HG03159 (cell line): ENCODE data around the gene SNX4.

Source experiments
- ATAC-seq: cut with Tn5 transposase; IDR thresholded peaks from one replicate; pipeline ENCODE4 v1.9.1; 2021; ENCODE audit warnings: mild to moderate bottlenecking, moderate library complexity; ENCODE audit not compliant: unreplicated experiment

The SNX4 gene

DNA sequence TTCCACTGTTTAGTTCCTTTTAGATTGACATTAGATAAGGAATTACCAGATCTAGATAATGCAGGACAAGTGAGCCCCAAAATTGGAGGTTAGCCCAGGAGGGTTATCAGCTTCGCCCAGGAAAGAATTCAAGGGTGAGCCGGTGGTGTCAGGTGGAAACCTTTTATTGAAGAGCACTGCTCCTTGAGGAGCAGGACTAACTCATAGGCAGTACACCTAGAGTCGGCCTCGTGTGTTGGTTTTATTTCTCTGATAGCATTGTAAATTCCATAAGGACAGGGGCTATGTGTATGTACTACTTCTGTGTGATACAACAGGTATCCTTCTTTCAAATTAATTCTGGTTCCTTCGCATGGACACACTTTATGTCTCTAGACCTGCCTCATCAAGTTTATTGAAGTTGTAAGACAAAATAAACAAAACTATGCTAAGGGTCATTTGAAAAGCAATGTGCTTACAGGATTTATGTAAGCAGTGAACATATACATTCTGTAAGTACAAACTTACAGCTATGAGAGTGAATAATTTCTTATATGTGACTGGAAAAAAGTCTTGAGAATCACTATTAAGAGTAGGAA is 57.2 kb downstream of the SNX4 start:
- ATAC-seq: no peak

DNA sequence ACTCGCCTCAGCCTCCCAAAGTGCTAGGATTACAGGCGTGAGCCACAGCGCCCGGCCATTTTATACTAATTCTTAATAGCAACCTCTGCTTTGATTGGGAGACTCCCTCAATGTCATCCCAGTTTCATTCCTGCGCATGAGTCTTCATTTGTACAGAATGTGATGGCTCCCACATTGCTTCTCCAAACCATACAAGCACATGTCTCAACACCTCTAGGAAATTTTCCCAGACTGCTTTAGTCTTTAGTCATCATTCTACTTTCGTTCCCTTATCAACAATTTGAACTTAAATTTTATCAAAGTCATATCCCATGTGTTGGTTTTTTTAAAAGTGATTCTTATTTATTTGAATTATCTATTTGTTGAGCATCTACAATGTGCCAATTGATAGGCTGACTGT is 58.1 kb downstream of the SNX4 start:
- no peak for ATAC-seq

DNA sequence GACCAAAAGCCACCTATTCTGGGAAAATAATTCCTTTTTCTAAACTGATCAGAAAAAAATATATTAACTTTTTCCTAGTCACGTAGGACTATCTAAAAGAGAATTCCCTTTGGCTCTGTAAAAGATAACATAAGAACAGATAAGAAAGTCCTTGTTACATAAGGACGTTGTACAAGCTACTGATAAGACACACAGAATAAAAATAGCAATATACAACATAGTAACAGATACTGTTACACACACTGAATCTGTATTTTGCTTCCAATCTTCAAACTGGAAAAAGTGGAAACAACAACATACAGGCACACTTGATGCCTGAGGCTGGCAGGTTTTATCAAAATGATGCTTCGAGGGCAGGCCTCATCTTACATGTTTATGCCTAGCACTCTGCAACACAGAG is 59.8 kb downstream of the SNX4 start:
- no peak for ATAC-seq

DNA sequence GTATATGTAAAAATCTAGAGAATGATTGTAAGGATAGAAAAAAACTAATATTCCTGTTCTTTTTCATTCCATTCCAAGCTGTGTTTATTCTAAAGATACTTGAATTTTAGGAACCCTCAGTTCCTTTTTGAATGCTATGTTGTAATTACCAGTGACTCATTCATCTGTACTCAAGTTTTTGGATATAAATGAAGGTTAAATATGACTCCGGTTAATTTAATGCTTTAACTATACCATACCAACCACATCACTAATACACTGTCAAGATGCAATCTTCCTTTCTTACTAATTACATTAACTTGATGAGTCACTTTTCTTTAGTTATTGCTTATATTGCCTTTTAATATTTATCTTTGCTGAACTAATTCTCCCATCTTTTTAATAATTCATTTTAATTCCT is 76.1 kb downstream of the SNX4 start:
- no peak for ATAC-seq

DNA sequence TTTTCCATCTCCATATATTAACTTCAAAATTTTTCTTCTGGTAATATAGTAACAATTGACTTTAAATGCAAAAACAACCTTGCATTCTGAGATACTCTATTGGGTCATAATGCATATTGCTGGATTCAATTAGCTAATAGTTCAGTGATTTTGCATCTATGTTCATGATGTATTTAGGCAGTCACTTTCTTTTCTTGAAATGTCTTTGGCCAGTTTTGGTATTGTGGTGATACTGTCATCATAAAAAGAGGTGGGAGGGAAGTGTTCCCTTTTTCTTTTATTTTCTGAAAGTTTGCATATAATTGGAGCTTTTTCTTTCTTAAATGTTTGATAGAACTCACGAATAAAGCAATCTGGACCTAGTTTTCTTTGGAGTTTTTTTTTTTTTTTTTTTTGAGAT is 77.5 kb downstream of the SNX4 start:
- no peak for ATAC-seq

DNA sequence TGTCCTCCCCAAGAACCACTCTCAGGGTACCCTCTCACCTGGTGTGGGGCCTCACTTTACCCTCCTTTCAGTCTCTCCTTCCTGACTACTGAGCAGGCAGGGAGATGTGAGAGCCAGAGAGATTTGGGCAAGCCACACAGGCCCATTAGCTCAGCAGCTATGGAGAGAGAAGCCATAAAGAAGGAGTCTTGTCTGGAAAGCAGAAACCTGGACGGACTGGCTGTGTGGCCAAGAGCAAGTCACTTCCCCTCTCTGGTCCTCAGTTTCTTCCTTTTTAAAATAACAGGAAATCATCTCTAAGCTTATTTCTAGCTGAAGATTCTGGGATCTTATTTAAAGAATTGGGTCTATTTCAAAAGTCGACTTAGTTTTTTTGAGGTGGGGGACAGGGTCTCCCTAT is 79.0 kb downstream of the SNX4 start:
- ATAC-seq: no peak

DNA sequence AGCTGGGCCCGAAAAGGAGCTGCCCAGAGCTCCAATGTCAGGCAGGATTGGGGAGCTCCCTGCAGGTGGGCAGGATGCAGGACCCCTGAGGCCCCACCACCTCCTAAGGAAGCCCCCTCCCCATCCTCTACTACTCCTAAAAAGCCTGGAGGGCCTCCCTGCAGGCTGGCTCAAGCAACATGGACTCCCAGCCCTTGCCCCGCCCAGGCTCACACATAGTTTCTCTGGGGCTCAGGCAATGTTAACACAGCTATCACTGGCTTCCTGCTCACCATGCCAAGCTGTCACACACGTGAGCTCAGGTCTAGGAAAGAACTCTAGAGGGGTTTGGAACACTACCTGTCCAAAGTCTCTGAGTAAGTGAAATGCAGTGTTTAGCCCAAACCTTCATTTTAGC is 79.4 kb downstream of the SNX4 start:
- ATAC-seq: no peak

DNA sequence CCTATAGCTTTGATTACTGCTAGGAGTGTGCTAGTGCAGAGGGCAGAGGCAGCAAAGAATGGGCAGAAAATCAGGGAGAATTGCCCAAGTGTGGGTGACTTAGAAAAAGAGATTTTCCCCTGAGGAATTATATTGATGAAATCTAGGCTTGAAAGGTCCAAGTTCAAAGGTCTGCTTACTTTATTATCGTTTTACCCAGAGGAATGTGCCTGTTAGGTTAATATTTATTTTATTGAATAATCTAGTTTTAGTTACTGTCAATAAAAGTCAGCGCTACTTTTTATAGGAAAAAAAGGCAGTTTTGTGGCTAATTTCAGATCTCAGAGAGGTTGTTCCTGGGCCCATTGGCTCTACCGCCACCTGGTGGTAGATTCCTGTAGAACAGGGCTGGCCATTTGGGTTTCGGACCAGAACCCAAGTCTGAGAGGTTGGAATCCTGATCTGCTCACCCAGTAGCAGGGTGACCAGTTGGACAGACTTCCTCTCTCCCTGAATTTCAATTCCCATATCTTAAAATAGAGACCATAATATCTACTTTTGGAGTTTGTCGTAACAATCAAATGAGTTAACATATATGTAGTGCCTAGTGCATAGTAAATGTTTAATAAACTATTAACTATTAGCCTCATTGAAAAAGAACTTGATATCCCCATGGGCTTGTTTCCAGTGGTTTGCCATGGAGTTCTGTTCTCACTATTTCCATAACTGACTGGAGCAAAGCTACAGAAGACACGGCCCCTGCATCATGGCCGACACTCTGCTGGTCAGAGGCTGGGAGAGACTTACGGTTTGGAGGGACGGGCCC is 82.2 kb downstream of the SNX4 start:
- ATAC-seq: no peak

DNA sequence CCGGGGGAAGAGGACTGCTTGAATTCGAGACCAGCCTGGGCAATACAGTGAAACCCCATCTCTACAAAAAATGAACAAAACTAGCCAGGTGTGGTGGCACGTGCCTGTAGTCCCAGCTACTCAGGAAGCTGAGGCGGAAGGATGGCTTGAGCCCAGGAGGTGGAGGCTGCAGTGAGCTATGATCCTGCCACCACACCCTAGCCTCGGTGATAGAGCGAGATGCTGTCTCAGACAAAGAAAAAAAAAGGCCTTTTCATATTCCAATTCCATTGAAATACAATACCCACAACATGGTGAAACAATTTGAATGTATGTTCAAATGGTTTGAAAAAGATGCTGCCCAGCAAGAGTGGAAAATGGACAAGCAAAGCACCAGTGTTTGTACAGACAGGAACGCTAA is 83.1 kb downstream of the SNX4 start:
- ATAC-seq: no peak

DNA sequence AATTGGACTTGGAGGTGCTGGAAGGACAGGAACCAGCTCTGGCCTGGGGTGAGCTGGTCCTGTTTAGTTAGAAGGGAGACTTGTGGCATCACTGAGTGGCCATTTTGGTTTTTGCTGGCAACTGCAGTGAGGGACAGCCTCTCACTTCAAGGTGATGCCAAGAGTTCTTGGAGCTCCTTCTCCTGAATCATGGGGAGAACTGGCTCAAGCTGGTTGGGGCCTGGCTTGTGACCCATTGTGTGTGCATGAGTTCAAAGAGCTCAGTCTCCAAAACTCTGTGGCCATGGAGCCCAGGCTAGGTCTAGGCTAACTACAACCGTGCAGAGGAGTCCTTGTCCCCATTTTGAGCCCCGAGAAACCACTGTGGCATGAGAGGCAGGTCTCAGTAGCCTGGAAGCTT is 84.8 kb downstream of the SNX4 start:
- ATAC-seq: no peak

DNA sequence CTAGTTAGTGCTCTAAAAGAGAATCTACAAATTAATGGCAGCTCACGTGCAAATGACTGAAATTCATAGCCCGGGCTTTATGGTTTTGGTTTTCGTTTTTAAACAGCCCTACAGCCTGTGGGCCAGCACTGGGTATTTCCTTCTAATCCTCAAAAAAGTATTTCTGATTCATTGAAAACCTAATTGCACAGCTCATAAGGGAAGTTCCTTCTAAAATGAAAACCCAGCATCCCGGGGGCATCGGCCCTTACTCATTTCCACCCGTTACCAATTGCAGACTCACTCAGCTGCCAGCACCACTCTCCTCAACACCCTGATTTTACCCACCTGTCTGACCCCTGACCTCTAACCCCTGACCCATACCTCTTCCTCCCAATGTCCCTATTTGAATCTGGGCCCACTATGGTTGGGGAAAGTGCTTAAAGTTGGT is 85.4 kb downstream of the SNX4 start:
- no peak for ATAC-seq

DNA sequence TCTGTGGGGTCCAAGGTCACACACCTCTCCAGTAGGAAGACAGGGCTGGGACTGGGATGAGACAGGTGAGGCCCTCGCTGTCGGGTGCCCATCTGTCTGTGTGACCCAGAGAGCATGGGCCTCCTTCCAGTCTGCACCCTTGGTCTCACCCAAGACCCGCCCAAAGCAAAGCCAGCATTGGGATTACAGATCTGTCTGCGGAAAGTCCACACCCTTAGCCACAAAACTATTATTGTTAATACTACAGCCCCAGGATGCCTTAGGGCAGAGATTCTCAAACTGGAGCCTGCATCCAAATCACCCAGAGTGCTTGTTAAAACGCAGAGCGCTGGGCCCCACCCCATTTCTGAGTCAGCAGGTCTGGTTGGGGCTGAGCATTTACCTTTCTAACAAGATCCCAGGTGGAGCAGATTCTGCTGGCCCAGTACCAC is 86.4 kb downstream of the SNX4 start:
- no peak for ATAC-seq

DNA sequence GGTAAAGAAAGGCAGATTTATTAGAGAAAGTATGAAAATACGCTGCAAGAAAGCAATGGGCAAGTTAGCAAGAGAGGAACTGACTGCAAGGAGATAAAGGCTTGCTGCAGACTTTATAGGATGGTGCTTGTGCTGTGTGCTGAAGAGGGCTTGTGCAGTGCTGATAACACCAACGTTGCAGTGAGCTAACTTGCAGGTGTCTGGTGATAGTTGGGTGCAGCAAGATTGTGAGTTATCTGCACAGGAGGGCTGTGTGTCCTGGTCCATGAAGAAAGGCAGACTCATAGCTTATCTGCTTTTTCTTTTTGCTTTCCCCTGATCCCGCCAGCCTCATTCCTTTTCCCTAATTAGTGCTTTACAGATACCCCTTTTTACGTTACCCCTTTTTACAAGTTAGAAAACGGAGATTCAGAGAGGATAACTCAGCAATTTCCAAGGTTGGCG is 86.9 kb downstream of the SNX4 start:
- ATAC-seq: no peak

DNA sequence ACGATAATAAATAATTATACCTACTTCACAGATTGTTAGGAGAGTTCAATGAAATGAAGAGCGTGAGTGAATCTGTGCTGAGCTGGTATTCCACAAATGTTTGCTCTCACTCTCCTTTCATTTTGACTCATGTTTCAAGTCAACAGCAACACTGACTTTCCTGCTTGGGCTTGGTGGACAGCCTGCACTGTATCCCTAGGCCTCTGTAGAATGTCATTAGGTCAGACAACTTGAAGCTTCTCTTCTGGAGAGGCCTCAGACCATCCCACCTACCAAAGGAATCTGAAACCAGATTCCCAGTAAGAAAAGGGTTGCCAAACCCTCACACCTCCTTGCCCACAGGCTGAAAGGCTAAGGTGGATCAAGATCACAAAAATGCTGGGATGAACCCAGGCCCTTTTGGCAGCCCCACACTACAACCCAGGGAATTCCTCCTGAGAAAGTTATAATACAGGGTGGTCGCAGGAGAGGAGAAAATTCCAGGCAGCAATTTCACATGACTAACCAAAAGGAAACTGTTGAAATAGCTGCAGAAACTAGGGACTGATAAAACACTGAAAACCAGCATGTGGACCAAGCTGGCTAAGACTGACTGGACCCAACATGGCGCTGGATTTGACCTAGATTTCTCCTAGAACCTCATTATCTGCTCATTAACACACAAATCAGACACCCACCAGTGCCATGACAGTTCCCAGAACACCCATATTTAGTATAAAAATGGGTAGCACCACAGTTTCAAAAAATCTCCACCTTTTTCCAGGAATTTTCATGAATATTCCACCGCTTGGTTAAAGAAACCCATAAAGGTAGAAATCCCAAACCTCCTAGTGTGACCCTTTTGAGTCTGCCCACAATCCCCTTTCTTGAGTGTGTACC is 87.9 kb downstream of the SNX4 start:
- no peak for ATAC-seq

DNA sequence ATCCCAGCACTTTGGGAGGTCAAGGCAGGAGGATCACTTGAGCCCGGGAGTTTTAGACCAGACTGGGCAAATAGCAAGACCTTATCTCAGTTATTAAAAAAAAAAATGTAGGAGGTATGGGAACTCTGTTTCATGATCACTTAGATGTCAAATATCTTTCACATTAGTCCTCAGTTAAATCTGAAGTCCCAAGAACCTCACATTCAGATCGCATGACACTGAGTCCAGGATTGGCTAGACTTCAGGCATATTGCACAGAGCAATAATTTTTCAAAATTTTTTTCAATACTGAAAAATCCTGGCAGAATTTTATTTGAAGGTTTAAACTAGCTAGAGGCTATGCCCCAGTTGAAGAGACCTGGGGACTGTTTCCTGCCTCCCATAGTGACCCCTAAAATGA is 88.6 kb downstream of the SNX4 start:
- no peak for ATAC-seq

DNA sequence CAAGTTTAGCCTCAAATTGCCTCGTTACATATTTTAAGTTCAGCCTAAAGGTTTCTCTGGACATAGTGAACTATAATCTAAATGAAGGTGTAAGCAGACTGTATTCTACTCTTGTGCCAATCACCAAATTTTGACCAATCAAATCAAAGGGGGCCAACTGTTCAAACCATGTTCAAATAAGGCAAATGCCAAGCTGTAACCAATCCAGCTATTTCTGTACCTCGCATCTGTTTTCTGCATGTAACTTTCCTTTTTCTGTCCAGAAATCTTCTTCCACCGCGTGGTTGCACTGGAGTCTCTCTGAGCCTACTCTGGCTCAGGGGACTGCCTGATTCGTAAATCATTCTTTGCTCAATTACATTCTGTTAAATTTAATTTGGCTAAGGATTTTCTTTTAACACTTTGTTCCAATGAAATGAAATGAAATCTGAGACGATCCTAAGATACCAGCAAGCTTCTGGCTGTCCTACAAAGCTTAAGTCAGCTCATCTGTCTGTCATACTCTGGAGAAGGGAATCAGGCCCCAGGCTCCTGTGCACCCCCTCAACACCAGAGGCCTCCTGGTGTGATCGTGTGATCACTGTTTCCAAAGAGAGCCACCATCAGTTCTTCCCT is 91.7 kb downstream of the SNX4 start:
- ATAC-seq: no peak

DNA sequence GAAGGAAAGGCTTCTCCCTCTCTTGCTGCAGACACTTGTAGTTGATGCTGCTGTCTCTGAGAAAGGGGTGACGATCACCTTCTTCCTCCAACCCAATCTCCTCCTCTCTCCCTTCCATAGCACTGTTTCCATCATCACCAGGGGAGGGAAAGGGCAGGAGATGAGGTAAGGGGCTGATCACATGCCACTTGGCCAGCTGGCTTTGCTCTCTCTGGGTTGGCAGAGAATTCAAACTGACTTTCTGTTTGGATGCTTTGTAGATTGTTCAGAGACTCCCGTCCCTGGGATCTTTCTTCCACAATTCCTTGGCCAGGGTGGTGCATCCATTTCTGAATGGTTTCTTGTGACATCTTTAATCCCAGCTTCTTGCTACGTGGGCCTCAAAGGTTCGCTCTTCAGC is 101.7 kb downstream of the SNX4 start:
- no peak for ATAC-seq

DNA sequence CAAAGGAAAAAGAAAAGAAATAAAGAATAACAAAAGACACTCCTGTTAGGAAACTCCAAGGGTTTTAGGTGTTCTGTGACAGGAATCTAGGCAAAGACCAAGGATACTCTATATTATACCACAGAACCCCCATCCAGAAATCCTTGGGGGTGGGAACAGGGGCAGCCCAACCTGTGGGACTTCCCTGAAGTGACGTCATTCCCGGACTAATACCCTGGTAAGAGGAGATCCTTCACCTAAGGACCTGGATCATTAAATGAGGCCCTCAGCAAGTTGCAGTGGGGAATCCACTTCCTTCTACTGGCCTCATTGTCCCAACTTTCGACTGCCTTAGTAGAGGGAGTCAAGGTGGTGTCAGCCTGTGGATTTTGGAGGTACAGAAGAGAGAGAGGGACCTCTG is 103.8 kb downstream of the SNX4 start:
- ATAC-seq: no peak

DNA sequence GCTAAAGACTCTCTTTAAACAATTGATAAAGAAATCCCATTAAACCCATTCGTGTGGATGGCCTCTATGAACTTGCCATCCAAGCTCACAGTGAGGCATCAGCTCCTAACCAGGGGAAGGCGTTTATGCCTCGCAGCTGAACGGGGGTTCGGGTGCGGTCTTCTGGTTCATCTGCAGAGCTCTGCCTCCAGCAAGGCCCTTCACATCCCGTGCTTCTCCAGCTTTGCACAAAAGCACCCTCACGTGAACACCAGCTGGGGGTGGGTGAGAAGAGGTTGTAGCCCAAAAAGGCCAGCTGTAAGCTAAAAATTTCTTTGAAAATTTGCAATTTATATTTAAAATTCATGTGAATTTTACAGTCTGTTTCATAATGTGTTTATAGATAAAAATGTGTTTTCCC is 105.3 kb downstream of the SNX4 start:
- no peak for ATAC-seq

DNA sequence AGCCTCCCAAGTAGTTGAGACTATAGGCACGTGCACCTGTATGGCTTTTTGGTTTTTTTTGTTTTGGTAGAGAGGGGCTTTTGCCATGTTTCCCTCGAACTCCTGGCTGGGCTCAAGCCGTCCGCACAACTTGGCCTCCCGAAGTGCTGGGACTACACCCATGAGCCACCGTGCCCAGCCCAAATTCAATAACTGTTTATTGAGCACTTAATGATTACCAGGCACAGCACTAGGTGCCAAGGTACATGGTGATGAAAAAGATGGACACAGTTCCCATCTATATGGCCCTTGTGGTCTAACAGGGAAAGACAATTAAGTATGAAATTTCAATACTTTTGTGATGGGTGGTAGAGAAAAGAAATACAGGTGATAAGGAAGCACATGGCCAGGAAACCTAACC is 109.1 kb downstream of the SNX4 start:
- ATAC-seq: no peak

DNA sequence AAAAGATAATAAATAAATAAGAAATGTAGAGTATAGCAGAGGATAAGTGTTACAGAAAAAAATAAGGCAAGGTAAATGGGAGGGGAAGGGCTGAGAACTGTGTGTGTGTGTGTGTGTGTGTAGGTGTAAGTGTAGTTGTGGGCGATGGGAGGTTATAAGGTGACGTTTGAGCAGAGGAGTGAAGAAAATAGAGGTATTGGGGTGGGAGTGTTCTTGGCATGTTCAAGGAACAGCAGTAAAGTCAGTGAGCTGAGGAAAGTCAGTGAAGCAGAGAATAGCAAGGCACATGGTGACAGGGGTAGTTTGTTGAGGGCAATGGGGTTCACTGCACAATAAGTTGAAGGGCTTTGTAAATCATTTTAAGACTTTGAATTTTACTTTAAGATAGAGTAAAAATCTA is 113.9 kb downstream of the SNX4 start:
- no peak for ATAC-seq
